Measurements from ENCODE around the gene PIGZ. TPM values are rescaled to one million over a fixed set of nuclear protein-coding genes. Genes with fewer than 3 reads are reported as not detected.

The PIGZ gene
- total and polyA plus RNA-seq, 9 of the 15 experiments (the other 6 are each of a cell fraction or from before 2014, with no cell fraction given), result 0.15 to 1.8 (median 0.76) TPM

DNA sequence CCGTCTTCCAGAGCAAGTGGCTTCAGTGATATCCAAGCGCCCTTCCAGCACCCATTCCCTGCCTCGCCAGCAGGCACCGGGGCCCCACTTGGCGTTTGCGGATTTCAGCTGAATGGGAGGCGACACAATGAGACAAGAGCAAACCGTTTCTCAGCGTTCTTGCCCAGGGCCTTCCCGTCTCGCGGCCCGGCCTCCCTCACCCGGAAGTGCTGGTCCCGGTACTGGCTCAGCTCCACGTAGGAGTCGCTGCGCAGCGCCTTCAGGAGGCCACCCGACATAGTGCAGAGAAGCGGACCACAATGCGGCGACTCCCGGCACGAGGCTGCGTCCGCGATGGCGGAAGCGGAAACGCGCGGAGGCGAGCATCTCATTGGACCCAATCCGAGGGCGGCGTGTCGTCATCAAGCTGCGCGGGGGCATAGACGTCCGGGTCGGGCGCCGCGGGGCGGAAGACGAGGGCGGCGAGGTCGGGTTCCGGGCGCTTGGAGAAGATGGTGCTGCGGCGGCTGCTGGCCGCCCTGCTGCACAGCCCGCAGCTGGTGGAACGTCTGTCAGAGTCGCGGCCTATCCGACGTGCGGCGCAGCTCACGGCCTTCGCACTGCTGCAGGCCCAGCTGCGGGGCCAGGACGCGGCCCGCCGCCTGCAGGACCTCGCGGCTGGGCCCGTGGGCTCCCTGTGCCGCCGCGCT, 26.3 kb downstream of the PIGZ start, which contains the start of gene NCBP2 (continued):
- TF ChIP-seq HINFP (tag; conservative IDR thresholded peaks at IDR 0.05; ENCODE audit: low read depth) (peak; percentile 79; the same call in 1 of the 2 replicates), STAG1 (CRISPR knock-in tag; IDR thresholded peaks at IDR 0.05; ENCODE audit: borderline replicate concordance) (no peak; the same call in 1 of the 2 replicates), FOXP1 (CRISPR knock-in tag; IDR thresholded peaks at IDR 0.05) (peak; percentile 96), MAFK (IDR thresholded peaks at IDR 0.05; ENCODE audit: low read length) (0 out of 2 replicates have a peak, but pooled peaks have one; percentile 5), BHLHE40 (IDR thresholded peaks at IDR 0.05; ENCODE audit: low read length) (peak; percentile 95), PTRF (tag; IDR thresholded peaks at IDR 0.05) (no peak), NR2F6 (CRISPR knock-in tag; IDR thresholded peaks at IDR 0.05) (no peak), KLF1 (tag; IDR thresholded peaks at IDR 0.05) (peak; percentile 80; the same call in 1 of the 2 replicates), ZBTB1 (CRISPR knock-in tag; IDR thresholded peaks at IDR 0.05; ENCODE audit: borderline replicate concordance, low read depth) (peak; percentile 56; the same call in 1 of the 2 replicates), ZNF224 (CRISPR knock-in tag; IDR thresholded peaks at IDR 0.05) (no peak), ARHGAP35 (IDR thresholded peaks at IDR 0.05; ENCODE audit: partially characterized antibody) (no peak), HDAC3 (IDR thresholded peaks at IDR 0.05; ENCODE audit: borderline replicate concordance, partially characterized antibody) (no peak), HDAC2 (IDR thresholded peaks at IDR 0.05) (peak; percentile 70), EP300 (IDR thresholded peaks at IDR 0.05; ENCODE audit: low read length) (peak; percentile 69)
- TF ChIP-seq, protein P1, sequence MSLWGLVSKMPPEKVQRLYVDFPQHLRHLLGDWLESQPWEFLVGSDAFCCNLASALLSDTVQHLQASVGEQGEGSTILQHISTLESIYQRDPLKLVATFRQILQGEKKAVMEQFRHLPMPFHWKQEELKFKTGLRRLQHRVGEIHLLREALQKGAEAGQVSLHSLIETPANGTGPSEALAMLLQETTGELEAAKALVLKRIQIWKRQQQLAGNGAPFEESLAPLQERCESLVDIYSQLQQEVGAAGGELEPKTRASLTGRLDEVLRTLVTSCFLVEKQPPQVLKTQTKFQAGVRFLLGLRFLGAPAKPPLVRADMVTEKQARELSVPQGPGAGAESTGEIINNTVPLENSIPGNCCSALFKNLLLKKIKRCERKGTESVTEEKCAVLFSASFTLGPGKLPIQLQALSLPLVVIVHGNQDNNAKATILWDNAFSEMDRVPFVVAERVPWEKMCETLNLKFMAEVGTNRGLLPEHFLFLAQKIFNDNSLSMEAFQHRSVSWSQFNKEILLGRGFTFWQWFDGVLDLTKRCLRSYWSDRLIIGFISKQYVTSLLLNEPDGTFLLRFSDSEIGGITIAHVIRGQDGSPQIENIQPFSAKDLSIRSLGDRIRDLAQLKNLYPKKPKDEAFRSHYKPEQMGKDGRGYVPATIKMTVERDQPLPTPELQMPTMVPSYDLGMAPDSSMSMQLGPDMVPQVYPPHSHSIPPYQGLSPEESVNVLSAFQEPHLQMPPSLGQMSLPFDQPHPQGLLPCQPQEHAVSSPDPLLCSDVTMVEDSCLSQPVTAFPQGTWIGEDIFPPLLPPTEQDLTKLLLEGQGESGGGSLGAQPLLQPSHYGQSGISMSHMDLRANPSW (CRISPR knock-in tag; IDR thresholded peaks at IDR 0.05), result 0 out of 2 replicates have a peak, but pooled peaks have one; percentile 10
- TF ChIP-seq, protein P2, sequence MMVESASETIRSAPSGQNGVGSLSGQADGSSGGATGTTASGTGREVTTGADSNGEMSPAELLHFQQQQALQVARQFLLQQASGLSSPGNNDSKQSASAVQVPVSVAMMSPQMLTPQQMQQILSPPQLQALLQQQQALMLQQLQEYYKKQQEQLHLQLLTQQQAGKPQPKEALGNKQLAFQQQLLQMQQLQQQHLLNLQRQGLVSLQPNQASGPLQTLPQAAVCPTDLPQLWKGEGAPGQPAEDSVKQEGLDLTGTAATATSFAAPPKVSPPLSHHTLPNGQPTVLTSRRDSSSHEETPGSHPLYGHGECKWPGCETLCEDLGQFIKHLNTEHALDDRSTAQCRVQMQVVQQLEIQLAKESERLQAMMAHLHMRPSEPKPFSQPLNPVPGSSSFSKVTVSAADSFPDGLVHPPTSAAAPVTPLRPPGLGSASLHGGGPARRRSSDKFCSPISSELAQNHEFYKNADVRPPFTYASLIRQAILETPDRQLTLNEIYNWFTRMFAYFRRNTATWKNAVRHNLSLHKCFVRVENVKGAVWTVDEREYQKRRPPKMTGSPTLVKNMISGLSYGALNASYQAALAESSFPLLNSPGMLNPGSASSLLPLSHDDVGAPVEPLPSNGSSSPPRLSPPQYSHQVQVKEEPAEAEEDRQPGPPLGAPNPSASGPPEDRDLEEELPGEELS (CRISPR knock-in tag; IDR thresholded peaks at IDR 0.05; ENCODE audit: borderline replicate concordance), result no peak; the same call in 1 of the 2 replicates
- TF ChIP-seq, protein P3, sequence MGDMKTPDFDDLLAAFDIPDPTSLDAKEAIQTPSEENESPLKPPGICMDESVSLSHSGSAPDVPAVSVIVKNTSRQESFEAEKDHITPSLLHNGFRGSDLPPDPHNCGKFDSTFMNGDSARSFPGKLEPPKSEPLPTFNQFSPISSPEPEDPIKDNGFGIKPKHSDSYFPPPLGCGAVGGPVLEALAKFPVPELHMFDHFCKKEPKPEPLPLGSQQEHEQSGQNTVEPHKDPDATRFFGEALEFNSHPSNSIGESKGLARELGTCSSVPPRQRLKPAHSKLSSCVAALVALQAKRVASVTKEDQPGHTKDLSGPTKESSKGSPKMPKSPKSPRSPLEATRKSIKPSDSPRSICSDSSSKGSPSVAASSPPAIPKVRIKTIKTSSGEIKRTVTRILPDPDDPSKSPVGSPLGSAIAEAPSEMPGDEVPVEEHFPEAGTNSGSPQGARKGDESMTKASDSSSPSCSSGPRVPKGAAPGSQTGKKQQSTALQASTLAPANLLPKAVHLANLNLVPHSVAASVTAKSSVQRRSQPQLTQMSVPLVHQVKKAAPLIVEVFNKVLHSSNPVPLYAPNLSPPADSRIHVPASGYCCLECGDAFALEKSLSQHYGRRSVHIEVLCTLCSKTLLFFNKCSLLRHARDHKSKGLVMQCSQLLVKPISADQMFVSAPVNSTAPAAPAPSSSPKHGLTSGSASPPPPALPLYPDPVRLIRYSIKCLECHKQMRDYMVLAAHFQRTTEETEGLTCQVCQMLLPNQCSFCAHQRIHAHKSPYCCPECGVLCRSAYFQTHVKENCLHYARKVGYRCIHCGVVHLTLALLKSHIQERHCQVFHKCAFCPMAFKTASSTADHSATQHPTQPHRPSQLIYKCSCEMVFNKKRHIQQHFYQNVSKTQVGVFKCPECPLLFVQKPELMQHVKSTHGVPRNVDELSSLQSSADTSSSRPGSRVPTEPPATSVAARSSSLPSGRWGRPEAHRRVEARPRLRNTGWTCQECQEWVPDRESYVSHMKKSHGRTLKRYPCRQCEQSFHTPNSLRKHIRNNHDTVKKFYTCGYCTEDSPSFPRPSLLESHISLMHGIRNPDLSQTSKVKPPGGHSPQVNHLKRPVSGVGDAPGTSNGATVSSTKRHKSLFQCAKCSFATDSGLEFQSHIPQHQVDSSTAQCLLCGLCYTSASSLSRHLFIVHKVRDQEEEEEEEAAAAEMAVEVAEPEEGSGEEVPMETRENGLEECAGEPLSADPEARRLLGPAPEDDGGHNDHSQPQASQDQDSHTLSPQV (IDR thresholded peaks at IDR 0.05), result 0 out of 2 replicates have a peak, but pooled peaks have one; percentile 40
